Measurements from ENCODE around the gene ASAP2.

ASAP2 gene

DNA sequence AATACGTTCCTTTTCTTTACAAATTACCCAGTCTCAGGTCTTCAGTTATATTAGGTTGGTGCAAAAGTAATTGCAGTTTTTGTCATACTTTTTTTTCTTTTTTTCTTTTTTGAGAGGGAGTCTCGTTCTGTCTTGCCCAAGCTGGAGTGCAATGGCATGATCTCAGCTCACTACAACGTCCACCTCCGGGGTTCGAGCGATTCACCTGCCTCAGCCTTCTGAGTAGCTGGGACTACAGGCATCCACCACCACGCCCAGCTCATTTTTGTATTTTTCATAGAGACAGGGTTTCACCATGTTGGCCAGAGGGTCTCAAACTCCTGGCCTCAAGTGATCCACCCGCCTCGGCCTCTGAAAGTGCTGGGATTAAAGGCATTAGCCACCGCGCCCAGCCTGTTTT is 43.8 kb upstream of the ASAP2 start:
- no peak overlapping the region for H2BK5ac ChIP-seq (ENCODE audit: low read length)
- no peak overlapping the region for H3K14ac ChIP-seq (ENCODE audit: low read length)
- no peak overlapping the region for H3K27ac ChIP-seq (replicated peaks; ENCODE audit: low read length)
- no peak overlapping the region for H3K9ac ChIP-seq (ENCODE audit: low read depth, low read length, poor library complexity)
- H3K4me3 ChIP-seq (ENCODE audit: low read length in 2 of 2): no peak overlapping the region
- no peaks in the 10 kb centered on the region for H3K9me3 ChIP-seq (replicated peaks in 1 of 2; ENCODE audit: control insufficient read depth in 2 of 2, insufficient read depth in 1 of 2, low read depth in 1 of 2, low read length in 2 of 2)
- H3K36me3 ChIP-seq (replicated peaks in 1 of 2; ENCODE audit: control insufficient read depth in 2 of 2, insufficient read depth in 2 of 2, low read length in 2 of 2): no peaks in the 10 kb centered on the region
- H3K4me2 ChIP-seq (ENCODE audit: insufficient read depth, low read length, poor library complexity, severe bottlenecking): no peak overlapping the region
- no CpG with 5 or more reads among the region's 11 CpGs for WGBS, 2 donors (ENCODE audit: extremely low coverage in 2 of 2, insufficient read length in 2 of 2, insufficient replicate concordance in 1 of 2)
- H3K79me1 ChIP-seq (ENCODE audit: low read depth, low read length): no peaks in the 10 kb centered on the region
- H2BK120ac ChIP-seq (ENCODE audit: low read depth, low read length): no peak overlapping the region
- H2AK5ac ChIP-seq (ENCODE audit: low read depth, low read length): no peak overlapping the region
- H3K27me3 ChIP-seq (ENCODE audit: control insufficient read depth in 3 of 3, insufficient read depth in 3 of 3, low read depth in 1 of 3, low read length in 3 of 3): no peaks in the 10 kb centered on the region
- no peak overlapping the region for H4K8ac ChIP-seq (ENCODE audit: low read depth, low read length)
- H2AFZ ChIP-seq (ENCODE audit: low read length): no peak overlapping the region
- no peak overlapping the region for H4K91ac ChIP-seq (ENCODE audit: low read depth, low read length, poor library complexity)
- DNase-seq (ENCODE audit: low spot score): no peak
- no peak overlapping the region for H3K18ac ChIP-seq (ENCODE audit: low read length)
- H3K23ac ChIP-seq (ENCODE audit: low read depth, low read length, poor library complexity): no peak overlapping the region
- peaks cover 4 to 5% of the 10 kb centered on the region in 2 donors for H3K4me1 ChIP-seq (ENCODE audit: control insufficient read depth in 2 of 2, insufficient read depth in 1 of 2, low read depth in 1 of 2, low read length in 2 of 2)
- H2BK15ac ChIP-seq (ENCODE audit: low read length): no peak overlapping the region
- H3K4ac ChIP-seq (ENCODE audit: low read length): no peak overlapping the region
- H2BK12ac ChIP-seq (ENCODE audit: low read length): no peak overlapping the region

DNA sequence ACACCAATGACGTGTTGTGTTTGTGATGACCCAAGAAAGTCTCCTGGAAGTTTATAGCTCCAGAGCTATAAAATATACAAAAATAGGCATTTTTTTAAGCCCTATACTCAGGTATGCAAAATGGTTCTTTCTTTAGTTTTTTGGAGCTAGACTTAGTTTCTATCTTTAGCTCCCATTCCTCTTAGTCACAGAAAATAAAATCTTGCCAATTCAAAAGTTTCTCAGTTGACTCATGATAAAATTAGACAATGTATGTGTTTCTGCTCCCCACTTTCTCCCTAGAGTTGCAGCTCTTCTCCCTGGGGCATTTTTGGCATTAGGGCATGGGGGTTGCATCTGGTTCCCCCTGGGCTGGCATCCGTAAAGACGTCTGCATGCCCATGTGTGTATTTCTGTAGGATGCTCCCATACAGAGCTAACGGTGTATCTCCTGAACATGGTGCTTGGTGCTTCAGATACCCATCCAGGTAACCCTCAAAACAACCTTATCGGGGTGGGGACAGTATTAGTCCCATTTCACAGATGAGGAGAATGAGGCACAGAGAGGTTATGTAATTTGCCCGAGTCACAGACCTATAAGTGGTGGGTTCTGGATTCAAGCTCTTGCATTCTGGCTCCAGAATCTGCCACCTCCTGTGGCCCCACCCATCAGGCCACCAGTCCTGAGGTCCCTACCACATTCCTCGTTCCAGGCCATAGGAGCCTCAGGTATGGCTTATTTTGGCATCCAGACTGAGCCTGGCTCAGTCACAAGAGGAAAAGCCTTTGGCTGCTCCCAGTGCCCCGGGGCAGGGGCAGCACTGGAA is 43.1 kb upstream of the ASAP2 start:
- Histone ChIP-seq H3K4me2 (ENCODE audit: insufficient read depth, low read length, poor library complexity, severe bottlenecking) (no peak overlapping the region), H4K8ac (ENCODE audit: low read depth, low read length) (no peak overlapping the region), H2BK5ac (ENCODE audit: low read length) (no peak overlapping the region), H2AFZ (ENCODE audit: low read length) (no peak overlapping the region), H3K4ac (ENCODE audit: low read length) (no peak overlapping the region), H2BK12ac (ENCODE audit: low read length) (no peak overlapping the region), H2BK120ac (ENCODE audit: low read depth, low read length) (no peak overlapping the region), H3K36me3 (replicated peaks in 1 of 2; ENCODE audit: control insufficient read depth in 2 of 2, insufficient read depth in 2 of 2, low read length in 2 of 2) (no peaks in the 10 kb centered on the region), H3K27me3 (ENCODE audit: control insufficient read depth in 3 of 3, insufficient read depth in 3 of 3, low read depth in 1 of 3, low read length in 3 of 3) (no peaks in the 10 kb centered on the region), H2BK15ac (ENCODE audit: low read length) (no peak overlapping the region), H3K79me1 (ENCODE audit: low read depth, low read length) (no peaks in the 10 kb centered on the region), H3K27ac (replicated peaks; ENCODE audit: low read length) (no peak overlapping the region), H3K4me1 (ENCODE audit: control insufficient read depth in 2 of 2, insufficient read depth in 1 of 2, low read depth in 1 of 2, low read length in 2 of 2) (peaks cover 4 to 10% of the 10 kb centered on the region in 2 donors), H3K9me3 (replicated peaks in 1 of 2; ENCODE audit: control insufficient read depth in 2 of 2, insufficient read depth in 1 of 2, low read depth in 1 of 2, low read length in 2 of 2) (no peaks in the 10 kb centered on the region), H2AK5ac (ENCODE audit: low read depth, low read length) (no peak overlapping the region), H4K91ac (ENCODE audit: low read depth, low read length, poor library complexity) (no peak overlapping the region), H3K23ac (ENCODE audit: low read depth, low read length, poor library complexity) (no peak overlapping the region), H3K18ac (ENCODE audit: low read length) (no peak overlapping the region), H3K14ac (ENCODE audit: low read length) (no peak overlapping the region), H3K9ac (ENCODE audit: low read depth, low read length, poor library complexity) (no peak overlapping the region), H3K4me3 (ENCODE audit: low read length in 2 of 2) (no peak overlapping the region)
- no CpG with 5 or more reads among the region's 8 CpGs for WGBS, 2 donors (ENCODE audit: extremely low coverage in 2 of 2, insufficient read length in 2 of 2, insufficient replicate concordance in 1 of 2)
- no peak for DNase-seq (ENCODE audit: low spot score)

DNA sequence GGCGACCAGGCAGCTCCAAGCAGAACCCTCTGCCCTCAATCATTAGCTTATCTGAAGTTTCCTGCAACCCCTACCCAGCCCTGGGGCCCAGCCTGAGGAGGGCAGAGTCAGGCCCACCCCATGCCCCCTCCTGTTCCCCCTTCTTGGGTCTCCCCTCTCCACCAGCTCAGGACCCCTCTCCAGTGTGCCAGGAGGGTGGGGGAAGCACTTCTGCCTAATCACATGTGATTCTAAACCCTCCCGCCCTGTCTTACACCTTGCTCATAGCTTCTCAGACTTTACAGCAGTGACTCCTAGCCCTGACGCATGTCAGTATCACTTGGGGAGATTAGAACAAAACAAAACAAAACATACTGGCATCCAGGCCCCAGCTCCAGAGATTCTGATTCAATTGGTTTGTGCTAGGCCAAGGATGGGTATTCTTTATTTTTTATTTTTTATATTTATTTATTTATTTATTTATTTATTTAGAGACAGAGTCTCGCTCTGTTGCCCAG is 42.5 kb upstream of the ASAP2 start:
- no peaks in the 10 kb centered on the region for H3K27me3 ChIP-seq (ENCODE audit: control insufficient read depth in 3 of 3, insufficient read depth in 3 of 3, low read depth in 1 of 3, low read length in 3 of 3)
- no peak overlapping the region for H4K91ac ChIP-seq (ENCODE audit: low read depth, low read length, poor library complexity)
- no peak overlapping the region for H3K18ac ChIP-seq (ENCODE audit: low read length)
- H2BK15ac ChIP-seq (ENCODE audit: low read length): no peak overlapping the region
- no peak overlapping the region for H4K8ac ChIP-seq (ENCODE audit: low read depth, low read length)
- no peak overlapping the region for H3K4ac ChIP-seq (ENCODE audit: low read length)
- H3K4me2 ChIP-seq (ENCODE audit: insufficient read depth, low read length, poor library complexity, severe bottlenecking): no peak overlapping the region
- no peak overlapping the region for H2BK120ac ChIP-seq (ENCODE audit: low read depth, low read length)
- H3K4me1 ChIP-seq (ENCODE audit: control insufficient read depth in 2 of 2, insufficient read depth in 1 of 2, low read depth in 1 of 2, low read length in 2 of 2): peaks cover 6 to 15% of the 10 kb centered on the region in 2 donors
- no peak overlapping the region for H3K14ac ChIP-seq (ENCODE audit: low read length)
- no CpG with 5 or more reads among the region's 4 CpGs for WGBS, 2 donors (ENCODE audit: extremely low coverage in 2 of 2, insufficient read length in 2 of 2, insufficient replicate concordance in 1 of 2)
- H3K9me3 ChIP-seq (replicated peaks in 1 of 2; ENCODE audit: control insufficient read depth in 2 of 2, insufficient read depth in 1 of 2, low read depth in 1 of 2, low read length in 2 of 2): no peaks in the 10 kb centered on the region
- no peak overlapping the region for H2AFZ ChIP-seq (ENCODE audit: low read length)
- H3K23ac ChIP-seq (ENCODE audit: low read depth, low read length, poor library complexity): no peak overlapping the region
- no peak overlapping the region for H3K4me3 ChIP-seq (ENCODE audit: low read length in 2 of 2)
- H3K27ac ChIP-seq (replicated peaks; ENCODE audit: low read length): no peak overlapping the region
- no peak overlapping the region for H2BK12ac ChIP-seq (ENCODE audit: low read length)
- DNase-seq (ENCODE audit: low spot score): no peak
- H3K9ac ChIP-seq (ENCODE audit: low read depth, low read length, poor library complexity): no peak overlapping the region
- no peak overlapping the region for H2BK5ac ChIP-seq (ENCODE audit: low read length)
- H3K36me3 ChIP-seq (replicated peaks in 1 of 2; ENCODE audit: control insufficient read depth in 2 of 2, insufficient read depth in 2 of 2, low read length in 2 of 2): no peaks in the 10 kb centered on the region
- H2AK5ac ChIP-seq (ENCODE audit: low read depth, low read length): peak overlapping the region; percentile 22
- no peaks in the 10 kb centered on the region for H3K79me1 ChIP-seq (ENCODE audit: low read depth, low read length)

DNA sequence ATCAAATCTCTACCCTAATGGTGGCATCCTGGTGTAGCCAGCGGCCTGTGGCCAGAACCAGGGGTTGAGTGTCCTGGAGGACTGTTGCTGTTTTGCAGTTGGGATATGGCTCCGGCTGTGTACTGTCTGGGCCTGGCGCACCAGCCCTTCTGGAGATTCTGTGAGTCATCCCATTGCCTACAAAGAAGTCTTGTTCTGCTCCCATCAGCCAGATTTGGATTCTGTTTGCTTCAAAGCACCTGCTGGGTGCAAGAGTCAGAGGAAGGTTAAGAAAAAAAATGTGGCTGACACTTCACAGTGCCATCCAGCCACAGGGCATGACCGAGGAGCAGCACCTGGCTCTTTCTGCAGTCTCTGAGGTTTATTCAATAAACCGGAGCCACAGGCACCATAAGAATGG is 41.0 kb upstream of the ASAP2 start:
- no CpG with 5 or more reads among the region's 5 CpGs for WGBS, 2 donors (ENCODE audit: extremely low coverage in 2 of 2, insufficient read length in 2 of 2, insufficient replicate concordance in 1 of 2)
- H3K36me3 ChIP-seq (replicated peaks in 1 of 2; ENCODE audit: control insufficient read depth in 2 of 2, insufficient read depth in 2 of 2, low read length in 2 of 2): no peaks in the 10 kb centered on the region
- H2BK12ac ChIP-seq (ENCODE audit: low read length): no peak overlapping the region
- no peak for DNase-seq (ENCODE audit: low spot score)
- H3K79me1 ChIP-seq (ENCODE audit: low read depth, low read length): no peaks in the 10 kb centered on the region
- no peak overlapping the region for H3K18ac ChIP-seq (ENCODE audit: low read length)
- H3K14ac ChIP-seq (ENCODE audit: low read length): no peak overlapping the region
- no peak overlapping the region for H2BK120ac ChIP-seq (ENCODE audit: low read depth, low read length)
- H2BK15ac ChIP-seq (ENCODE audit: low read length): no peak overlapping the region
- H2BK5ac ChIP-seq (ENCODE audit: low read length): no peak overlapping the region
- no peaks in the 10 kb centered on the region for H3K9me3 ChIP-seq (replicated peaks in 1 of 2; ENCODE audit: control insufficient read depth in 2 of 2, insufficient read depth in 1 of 2, low read depth in 1 of 2, low read length in 2 of 2)
- no peak overlapping the region for H3K4me2 ChIP-seq (ENCODE audit: insufficient read depth, low read length, poor library complexity, severe bottlenecking)
- H4K8ac ChIP-seq (ENCODE audit: low read depth, low read length): no peak overlapping the region
- H3K27ac ChIP-seq (replicated peaks; ENCODE audit: low read length): no peak overlapping the region
- no peak overlapping the region for H3K4ac ChIP-seq (ENCODE audit: low read length)
- H3K4me3 ChIP-seq (ENCODE audit: low read length in 2 of 2): no peak overlapping the region
- no peak overlapping the region for H2AK5ac ChIP-seq (ENCODE audit: low read depth, low read length)
- H2AFZ ChIP-seq (ENCODE audit: low read length): no peak overlapping the region
- no peaks in the 10 kb centered on the region for H3K27me3 ChIP-seq (ENCODE audit: control insufficient read depth in 3 of 3, insufficient read depth in 3 of 3, low read depth in 1 of 3, low read length in 3 of 3)
- no peak overlapping the region for H3K23ac ChIP-seq (ENCODE audit: low read depth, low read length, poor library complexity)
- no peak overlapping the region for H4K91ac ChIP-seq (ENCODE audit: low read depth, low read length, poor library complexity)
- H3K4me1 ChIP-seq (ENCODE audit: control insufficient read depth in 2 of 2, insufficient read depth in 1 of 2, low read depth in 1 of 2, low read length in 2 of 2): peaks cover 6 to 15% of the 10 kb centered on the region in 2 donors
- H3K9ac ChIP-seq (ENCODE audit: low read depth, low read length, poor library complexity): no peak overlapping the region
